Naive thymus-derived CD8-positive, alpha-beta T cell (primary cell): ENCODE measurements around the gene RLBP1. TPM values are rescaled to one million over a fixed set of nuclear protein-coding genes. Genes with fewer than 3 reads are reported as not detected.

Experiments used
- ATAC-seq, 2 donors: fragments of 150-1000 bp; cut with Tn5 transposase in 1 of 2; sonication (Bioruptor Pico), chemical (Tn5 transposase) in 1 of 2; 1 replicate in 1 of 2; 2 replicates in 1 of 2; pipeline ENCODE4 v1.10.0; 2021; ENCODE audit warnings: mild to moderate bottlenecking in 2 of 2, moderate library complexity in 2 of 2
- POLR2A ChIA-PET: fragments of 350-600 bp; sonication (Branson Sonifier 250); formaldehyde crosslinking; loops from one replicate; lab custom pipeline; 2021; ENCODE audit warnings: antibody characterized with exemption; lab: Charles Lee
- DNase-seq, 10 donors: peaks; one replicate each; pipeline versions ENCODE4 v3.0.0 to v3.0.0-alpha.2; 2020 to 2022
- H3K27ac Mint-ChIP-seq, 10 donors: one replicate each; pipeline ENCODE4 v1.8.0; 2020 to 2022; ENCODE audit warnings: mild to moderate bottlenecking in 10 of 10, mixed read lengths in 10 of 10, moderate library complexity in 4 of 10, inconsistent platforms in 1 of 10
- H3K27me3 Mint-ChIP-seq, 5 donors: one replicate each; pipeline ENCODE4 v1.8.0; 2021 to 2022; ENCODE audit warnings: mixed read lengths in 5 of 5
- H3K36me3 Mint-ChIP-seq, 3 donors: one replicate each; pipeline ENCODE4 v1.8.0; 2020 to 2022; ENCODE audit warnings: mixed read lengths in 3 of 3, mild to moderate bottlenecking in 2 of 3, inconsistent platforms in 1 of 3
- H3K4me1 Mint-ChIP-seq, 4 donors: one replicate each; pipeline ENCODE4 v1.8.0; 2021 to 2022; ENCODE audit warnings: mixed read lengths in 4 of 4
- H3K4me3 Mint-ChIP-seq, 10 donors: one replicate each; pipeline ENCODE4 v1.8.0; 2020 to 2022; ENCODE audit warnings: mild to moderate bottlenecking in 10 of 10, mixed read lengths in 10 of 10, moderate library complexity in 6 of 10, inconsistent platforms in 1 of 10
- H3K9me3 Mint-ChIP-seq, 9 donors: one replicate each; pipeline ENCODE4 v1.8.0; 2020 to 2022; ENCODE audit warnings: mixed read lengths in 9 of 9, mild to moderate bottlenecking in 3 of 9, inconsistent platforms in 1 of 9, moderate library complexity in 1 of 9
- polyA plus RNA-seq, 3 donors: library from polyadenylated mRNA; unstranded; fragments of 300-500 nt; fragmentation: Illumina TruSeq; gene quantifications; one replicate each; pipeline ENCODE4 v1.2.3, GENCODE V29; 2021
- total RNA-seq, 8 experiments: library from RNA in 2 of 8; stranded (reverse) in 2 of 8; gene quantifications; one replicate each; pipeline ENCODE4 v1.2.3 and lab custom pipeline; 2021 to 2026

The RLBP1 gene
- total and polyA plus RNA-seq, 5 experiments from 2014 or later: not detected

GRCh38 chr15:89171136-89172072 lies 50.0 kb downstream of the RLBP1 start:
- POLR2A ChIA-PET: interaction anchor here (0.6 to 1.0 kb wide), 2 partner anchors 267 to 276 kb away, joined by 3 read pairs; partner anchors contain the start of gene HAPLN3

GRCh38 chr15:89170364-89170763 lies 51.0 kb downstream of the RLBP1 start:
- DNase-seq (no peak), ATAC-seq (no peak)
- Mint-ChIP-seq H3K27ac (peak overlapping the region in 3 of 10 donors; percentile 38 to 60 (median 60)), H3K27me3 (no peaks in the 10 kb centered on the region), H3K4me3 (no peak overlapping the region), H3K4me1 (peaks cover 5 to 13% (median 6%) of the 10 kb centered on the region in 4 donors), H3K9me3 (no peaks in the 10 kb centered on the region), H3K36me3 (peaks cover 0 to 12% (median 0%) of the 10 kb centered on the region in 3 donors)
- POLR2A ChIA-PET: interaction anchor here (1.0 kb wide), 1 partner anchor 266 kb away, joined by 3 read pairs; no protein-coding TSS in a partner anchor

More at GRCh38 chr15:89171136-89172072, 50.0 kb downstream of the RLBP1 start:
- Mint-ChIP-seq H3K27ac (peak overlapping the region in 1 of 10 donors; percentile 15), H3K36me3 (peaks cover 0 to 22% (median 7%) of the 10 kb centered on the region in 3 donors), H3K9me3 (no peaks in the 10 kb centered on the region), H3K27me3 (no peaks in the 10 kb centered on the region), H3K4me3 (no peak overlapping the region), H3K4me1 (peaks cover 3 to 11% (median 6%) of the 10 kb centered on the region in 4 donors)
- ATAC-seq (no peak), DNase-seq (peak in 4 of 10 donors; percentile 1 to 31 (median 18))

- H3K27me3 Mint-ChIP-seq: no peaks in the 10 kb centered on the region
- H3K4me1 Mint-ChIP-seq: peaks cover 5 to 13% (median 6%) of the 10 kb centered on the region in 4 donors
- peaks cover 0 to 16% (median 4%) of the 10 kb centered on the region in 3 donors for H3K36me3 Mint-ChIP-seq
- ATAC-seq (no peak), DNase-seq (no peak)
- peak overlapping the region in 1 of 10 donors; percentile 16 for H3K27ac Mint-ChIP-seq
- POLR2A ChIA-PET: no interaction called here
- no peaks in the 10 kb centered on the region for H3K9me3 Mint-ChIP-seq
- H3K4me3 Mint-ChIP-seq: no peak overlapping the region
Observed at GRCh38 chr15:89168316-89168833, 53.0 kb downstream of the RLBP1 start.

GRCh38 chr15:89167267-89168176 lies 53.9 kb downstream of the RLBP1 start:
- no peak overlapping the region for H3K4me3 Mint-ChIP-seq
- DNase-seq (no peak), ATAC-seq (no peak)
- H3K36me3 Mint-ChIP-seq: peaks cover 0 to 14% (median 5%) of the 10 kb centered on the region in 3 donors
- POLR2A ChIA-PET: no interaction called here
- H3K27ac Mint-ChIP-seq: peak overlapping the region in 5 of 10 donors; percentile 6 to 69 (median 25)
- peaks cover 5 to 13% (median 6%) of the 10 kb centered on the region in 4 donors for H3K4me1 Mint-ChIP-seq
- H3K9me3 Mint-ChIP-seq: no peaks in the 10 kb centered on the region
- H3K27me3 Mint-ChIP-seq: no peaks in the 10 kb centered on the region

- no peaks in the 10 kb centered on the region for H3K9me3 Mint-ChIP-seq
- H3K27me3 Mint-ChIP-seq: no peaks in the 10 kb centered on the region
- DNase-seq (no peak), ATAC-seq (no peak)
- no peak overlapping the region for H3K27ac Mint-ChIP-seq
- H3K36me3 Mint-ChIP-seq: peaks cover 0 to 25% (median 5%) of the 10 kb centered on the region in 3 donors
- POLR2A ChIA-PET: no interaction called here
- H3K4me3 Mint-ChIP-seq: no peak overlapping the region
- H3K4me1 Mint-ChIP-seq: peaks cover 5 to 13% (median 8%) of the 10 kb centered on the region in 4 donors
Observed at GRCh38 chr15:89165677-89166076, 55.7 kb downstream of the RLBP1 start.

- no peak for ATAC-seq
- Mint-ChIP-seq H3K9me3 (no peaks in the 10 kb centered on the region), H3K27me3 (no peaks in the 10 kb centered on the region), H3K4me1 (peaks cover 5 to 13% (median 7%) of the 10 kb centered on the region in 4 donors), H3K4me3 (no peak overlapping the region), H3K27ac (no peak overlapping the region), H3K36me3 (peaks cover 0 to 32% (median 5%) of the 10 kb centered on the region in 3 donors)
- POLR2A ChIA-PET: no interaction called here
- DNase-seq: no peak
Observed at GRCh38 chr15:89164712-89165211, 56.6 kb downstream of the RLBP1 start.

GRCh38 chr15:89163271-89164055 lies 57.9 kb downstream of the RLBP1 start:
- peak overlapping the region in 1 of 10 donors; percentile 3 for H3K27ac Mint-ChIP-seq
- DNase-seq (no peak), ATAC-seq (no peak)
- no peaks in the 10 kb centered on the region for H3K9me3 Mint-ChIP-seq
- peaks cover 6 to 13% (median 6%) of the 10 kb centered on the region in 4 donors for H3K4me1 Mint-ChIP-seq
- H3K27me3 Mint-ChIP-seq: no peaks in the 10 kb centered on the region
- no peak overlapping the region for H3K4me3 Mint-ChIP-seq
- H3K36me3 Mint-ChIP-seq: peaks cover 0 to 39% (median 5%) of the 10 kb centered on the region in 3 donors
- POLR2A ChIA-PET: no interaction called here

GRCh38 chr15:89161666-89162065 lies 59.7 kb downstream of the RLBP1 start:
- H3K9me3 Mint-ChIP-seq: no peaks in the 10 kb centered on the region
- peaks cover 0 to 56% (median 8%) of the 10 kb centered on the region in 3 donors for H3K36me3 Mint-ChIP-seq
- DNase-seq: no peak
- ATAC-seq: no peak
- POLR2A ChIA-PET: no interaction called here
- H3K27me3 Mint-ChIP-seq: no peaks in the 10 kb centered on the region
- no peak overlapping the region for H3K4me3 Mint-ChIP-seq
- no peak overlapping the region for H3K27ac Mint-ChIP-seq
- H3K4me1 Mint-ChIP-seq: peaks cover 0 to 7% (median 4%) of the 10 kb centered on the region in 4 donors

Other genes with a start within 250 kb of the RLBP1 start
- gene ABHD2, start 133.1 kb downstream of the RLBP1 start, total RNA-seq: 10 to 100 TPM; 47.6 to 49.9 TPM
- 10 to 100 TPM; 14.0 to 17.1 (median 15.0) TPM for gene ABHD2, start 133.1 kb downstream of the RLBP1 start, polyA plus RNA-seq
- 1 to 10 TPM; 8.5 to 9.4 TPM for gene FANCI, start 22.4 kb upstream of the RLBP1 start, total RNA-seq
- gene FANCI, start 22.4 kb upstream of the RLBP1 start, polyA plus RNA-seq: 1 to 10 TPM; 3.1 to 4.9 (median 4.4) TPM
- 100 to 1,000 TPM; 128 to 130 TPM for gene POLG, start 113.2 kb upstream of the RLBP1 start, total RNA-seq
- 10 to 100 TPM; 29.9 to 54.5 (median 35.3) TPM for gene POLG, start 113.2 kb upstream of the RLBP1 start, polyA plus RNA-seq